GM18873 (cell line): ENCODE measurements around the gene ANK2.

ENCODE experiments used
- ATAC-seq: cut with Tn5 transposase; IDR thresholded peaks from one replicate; pipeline ENCODE4 v1.9.1; 2021; ENCODE audit warnings: mild to moderate bottlenecking, moderate library complexity, moderate number of reproducible peaks; ENCODE audit not compliant: unreplicated experiment, low FRiP score

Gene ANK2

DNA sequence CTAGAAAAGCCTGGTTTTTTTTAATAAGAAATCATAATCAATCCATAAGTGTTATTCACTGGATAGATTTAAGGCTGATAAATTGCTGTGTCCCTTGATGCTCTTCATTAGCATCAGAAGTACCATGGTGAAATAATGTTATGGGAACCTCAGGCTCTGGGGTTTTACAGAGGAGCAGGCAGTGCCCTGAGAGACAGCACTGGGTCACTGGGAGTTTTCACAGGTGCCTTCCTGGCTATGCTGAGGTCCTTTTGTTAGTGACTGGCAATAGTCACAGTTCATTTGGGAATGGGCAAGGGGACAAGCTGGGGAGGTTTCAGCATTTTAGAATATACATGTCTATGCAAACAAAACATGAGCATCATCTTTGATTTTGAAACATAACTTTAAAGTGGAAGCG lies 38.6 kb downstream of the ANK2 start:
- ATAC-seq = no peak

DNA sequence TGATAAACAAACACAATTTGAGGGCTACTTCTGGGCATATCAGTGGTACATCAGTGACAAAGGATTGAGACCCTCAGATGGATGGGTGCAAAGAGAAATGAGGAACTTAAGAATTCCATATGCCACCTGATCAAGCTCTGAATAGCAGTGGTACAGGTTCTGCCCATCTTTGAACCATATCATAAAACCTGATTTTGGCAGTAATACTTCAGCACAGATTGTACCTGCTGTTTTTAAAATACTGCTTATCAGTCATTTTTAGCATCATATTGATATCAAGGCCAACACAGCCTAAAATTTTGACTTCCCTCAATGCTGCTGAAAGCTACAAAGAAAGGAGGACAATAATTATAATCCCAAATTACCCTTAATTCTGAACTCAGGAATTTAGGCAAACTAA lies 41.5 kb downstream of the ANK2 start:
- ATAC-seq = no peak

DNA sequence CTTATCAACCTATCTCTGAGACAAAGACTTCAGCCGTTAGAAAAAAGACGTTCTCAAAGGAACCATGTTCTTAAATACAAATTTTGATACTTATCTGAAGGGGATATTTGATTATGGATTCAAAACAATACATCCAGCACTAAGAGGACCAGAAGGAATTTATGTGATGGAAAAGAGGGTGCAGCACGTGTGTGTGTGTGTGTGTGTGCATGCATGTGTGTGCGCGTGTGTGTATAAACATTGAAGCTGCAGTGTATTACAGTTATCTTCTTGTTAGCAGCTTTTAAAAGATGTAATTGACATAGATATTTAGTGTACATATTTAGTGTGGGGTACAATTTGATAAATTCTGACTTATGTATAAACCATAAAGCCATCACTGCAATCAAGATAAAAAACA lies 44.9 kb downstream of the ANK2 start:
- no peak for ATAC-seq

DNA sequence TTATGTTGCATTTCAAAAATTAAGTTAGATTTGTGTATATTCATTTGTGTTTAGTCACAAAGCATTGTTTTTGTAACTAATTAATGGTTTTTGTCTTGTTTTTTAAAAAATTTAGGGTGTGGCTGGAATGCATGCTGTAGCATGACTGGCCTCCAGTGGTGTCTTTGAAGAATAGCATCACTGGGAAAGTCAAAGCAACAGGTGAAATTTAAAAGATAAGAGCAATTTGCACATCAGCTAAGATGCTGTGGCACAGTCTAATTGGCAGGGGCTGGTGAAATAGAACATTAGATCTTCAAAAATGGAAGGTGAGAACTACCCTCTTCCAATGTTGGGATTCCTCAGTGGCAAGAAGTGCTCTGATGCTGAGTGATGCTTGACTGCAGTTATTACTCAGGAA lies 45.3 kb downstream of the ANK2 start:
- no peak for ATAC-seq

DNA sequence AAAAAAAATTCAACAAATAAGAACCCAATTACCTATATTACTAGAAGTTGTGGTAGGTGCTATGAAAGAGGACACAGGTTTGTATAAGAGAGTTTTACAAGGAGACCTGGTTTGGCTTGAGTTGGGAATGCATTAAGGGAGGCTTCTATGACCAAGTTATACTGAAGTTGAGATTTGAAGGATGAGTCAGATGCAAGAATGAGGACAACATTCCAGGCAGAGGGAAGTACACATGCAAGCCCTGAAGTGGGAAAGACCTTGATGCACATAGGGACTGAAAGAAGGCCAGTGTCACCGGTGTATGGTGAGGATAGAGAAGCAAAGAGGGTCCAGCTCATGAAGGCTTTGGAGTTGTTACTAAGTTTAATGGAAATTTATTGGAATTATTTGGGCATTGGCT lies 52.2 kb downstream of the ANK2 start:
- no peak for ATAC-seq

DNA sequence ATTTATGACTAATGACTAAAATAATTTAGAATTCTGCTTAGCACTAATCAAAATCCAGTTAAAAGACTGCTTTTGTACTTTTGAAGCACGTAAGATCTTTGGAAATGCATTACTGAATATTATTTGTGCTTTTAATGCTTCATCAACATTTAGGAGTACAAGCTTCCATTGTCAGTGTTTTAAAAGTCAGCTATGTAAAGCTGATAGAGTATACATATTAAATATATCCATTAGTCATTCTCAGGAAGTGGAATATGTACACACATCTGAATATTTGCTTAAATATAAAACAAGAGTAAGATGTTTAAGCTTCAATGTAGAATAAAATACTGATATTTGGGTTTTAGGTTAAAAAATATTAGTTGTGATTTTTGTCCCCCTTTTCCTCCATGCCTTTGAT lies 54.1 kb downstream of the ANK2 start:
- ATAC-seq = no peak

DNA sequence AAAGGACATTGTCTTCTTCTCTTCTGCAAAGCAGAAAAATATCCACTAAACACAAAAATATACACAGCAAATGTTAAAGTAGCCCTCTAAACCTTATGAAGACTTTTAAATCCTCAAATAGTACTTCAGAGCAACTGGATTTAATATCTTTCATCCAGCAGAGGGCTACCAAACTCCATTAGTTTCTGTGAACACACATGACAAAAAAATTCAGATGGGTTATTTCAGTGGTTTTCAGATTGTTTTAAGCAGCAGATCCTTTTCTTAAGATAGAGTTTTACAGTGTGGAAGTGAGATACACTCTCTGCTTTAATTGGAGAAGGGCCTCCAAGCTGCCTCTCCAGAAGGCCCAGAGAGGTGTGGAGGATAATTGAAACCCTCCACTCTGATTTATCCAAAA lies 56.7 kb downstream of the ANK2 start:
- no peak for ATAC-seq

DNA sequence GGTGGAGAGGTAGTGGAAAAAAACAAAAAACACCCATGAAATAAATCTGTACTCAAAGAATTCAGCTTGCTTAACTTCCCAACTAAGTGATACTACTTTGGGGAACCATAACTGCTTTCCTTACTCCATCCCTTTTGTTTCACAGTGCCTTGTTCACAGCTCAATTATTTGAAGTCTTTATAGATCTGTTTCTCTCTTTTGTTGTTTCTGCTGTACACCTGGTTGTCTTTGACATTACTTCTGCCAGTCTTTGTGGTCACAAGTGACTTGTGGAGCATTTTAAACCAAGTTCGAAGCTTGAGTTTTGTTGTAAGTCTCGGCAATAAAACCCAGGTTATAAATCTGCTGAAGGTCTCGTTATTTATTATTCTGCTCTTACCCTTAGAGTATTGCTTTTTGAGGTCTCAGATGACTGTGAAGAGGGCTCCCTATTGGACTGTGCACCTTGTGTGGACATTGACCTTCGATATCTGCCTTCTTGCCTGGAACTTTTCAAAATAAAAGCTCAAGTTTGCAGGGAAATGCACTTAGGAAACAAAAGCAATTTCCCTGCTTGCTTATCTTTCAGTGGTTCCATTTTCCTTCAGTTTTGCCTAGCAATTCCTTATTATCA lies 59.8 kb downstream of the ANK2 start:
- no peak for ATAC-seq

DNA sequence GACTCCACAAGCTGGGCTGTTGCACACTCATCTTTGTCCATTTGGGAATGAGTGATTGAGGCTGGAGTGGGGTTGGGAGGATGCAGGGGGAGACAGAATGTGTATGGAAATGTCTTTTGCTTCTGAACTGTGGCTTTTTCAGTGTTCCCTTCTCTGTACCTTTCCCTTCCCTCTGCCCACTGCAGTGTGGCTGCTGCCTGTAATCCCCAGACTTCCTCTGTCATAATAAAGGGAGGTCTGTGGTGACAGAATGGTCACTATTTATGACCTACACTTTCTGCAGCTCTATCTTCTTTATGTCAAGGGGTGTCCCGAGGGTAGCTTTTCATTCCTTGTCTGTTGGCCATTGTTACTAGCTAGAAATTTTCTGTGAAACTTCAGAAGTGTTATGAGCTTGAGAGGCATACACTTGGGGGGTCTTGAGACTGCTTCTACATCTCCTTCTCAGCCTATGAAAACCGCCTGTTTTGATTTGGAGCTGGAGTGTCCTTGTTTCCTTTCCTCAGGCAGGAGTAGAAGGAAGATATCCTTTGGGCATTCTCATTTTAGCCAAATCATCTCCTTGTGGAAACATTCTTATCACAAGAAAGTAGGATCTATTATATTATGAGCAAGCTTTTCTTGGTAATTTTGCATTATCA lies 63.0 kb downstream of the ANK2 start:
- ATAC-seq = no peak

DNA sequence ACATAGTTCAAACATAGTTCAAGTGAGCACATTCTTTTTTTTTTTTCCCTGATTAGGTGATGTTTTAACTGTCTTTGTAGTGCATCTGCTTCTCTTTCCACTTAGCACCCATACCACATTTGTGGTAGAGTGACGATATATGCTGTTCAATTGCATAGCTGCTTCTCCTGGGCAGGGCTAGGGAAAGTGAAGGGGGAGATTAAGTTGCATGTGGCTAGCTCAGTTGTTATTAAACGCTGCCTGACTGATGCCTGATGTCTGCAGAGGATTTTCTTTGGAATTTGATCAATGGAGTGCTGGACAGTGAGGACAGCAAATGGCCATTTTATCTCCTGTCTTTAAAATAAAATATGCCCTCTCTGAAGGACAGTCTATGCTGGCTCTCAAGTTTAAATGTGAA lies 63.7 kb downstream of the ANK2 start:
- ATAC-seq = no peak

DNA sequence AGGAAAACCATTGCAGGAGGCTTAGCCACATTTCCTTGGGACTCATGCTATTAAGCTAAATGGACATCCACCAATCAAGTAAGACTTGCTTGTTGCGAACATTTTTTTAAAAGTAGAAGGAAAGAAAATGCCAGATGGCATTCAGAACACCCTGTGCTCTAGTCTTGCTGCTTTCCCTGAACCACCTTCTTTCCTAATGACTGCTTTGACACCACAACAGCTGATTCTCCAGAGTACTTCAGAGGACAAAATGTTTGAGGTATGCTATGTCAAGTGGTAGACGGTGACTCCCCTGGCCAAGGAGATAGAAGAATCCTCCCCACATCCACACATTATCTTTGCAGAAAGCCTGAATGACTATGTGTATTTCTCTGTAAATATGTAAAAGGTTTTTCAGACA lies 65.4 kb downstream of the ANK2 start:
- no peak for ATAC-seq

DNA sequence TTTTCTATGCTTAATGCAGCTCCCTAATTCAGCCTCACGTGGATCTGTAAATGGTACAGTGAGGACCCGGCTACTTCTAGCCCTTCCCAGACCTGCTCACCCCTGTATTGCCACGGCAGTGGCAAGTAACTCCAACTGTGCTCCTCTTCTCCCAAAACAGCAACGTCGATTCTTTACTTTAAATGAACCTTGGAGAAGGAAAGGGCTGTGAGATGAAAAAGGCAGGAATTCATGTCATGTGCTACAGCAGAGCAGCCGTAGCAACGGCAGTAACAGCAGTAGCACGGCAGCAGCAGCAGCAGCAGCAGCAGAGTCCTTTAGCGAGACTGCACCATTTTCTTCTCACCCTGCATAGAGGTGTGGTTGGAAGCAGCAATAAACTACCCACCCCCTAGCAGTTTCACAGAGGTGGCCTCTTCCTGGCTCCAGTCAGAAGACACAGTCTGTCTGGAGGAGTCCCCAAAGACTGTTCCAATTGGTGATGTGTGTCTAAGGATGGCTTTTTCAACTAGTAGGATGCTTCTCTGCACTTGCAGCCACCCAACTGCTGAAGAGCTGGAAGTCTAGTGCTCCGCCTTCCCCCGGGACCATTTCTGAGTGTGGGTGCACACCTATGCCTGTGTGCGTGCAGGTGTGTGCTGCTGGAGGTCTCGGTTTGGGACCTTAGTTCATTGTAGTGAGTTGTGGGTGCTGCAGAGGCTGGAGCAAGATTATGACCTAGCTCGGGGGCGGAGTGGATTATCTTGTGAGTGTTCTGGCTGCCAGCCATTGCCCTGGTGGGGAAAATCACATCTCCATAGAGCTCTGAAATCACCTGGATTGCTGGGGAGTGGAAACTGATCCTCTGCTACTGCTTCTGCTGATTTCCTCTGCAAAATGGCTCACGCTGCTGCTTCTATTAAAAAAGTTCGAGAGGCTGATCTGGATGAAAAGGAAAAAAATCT lies 67.2 kb downstream of the ANK2 start:
- ATAC-seq = no peak

DNA sequence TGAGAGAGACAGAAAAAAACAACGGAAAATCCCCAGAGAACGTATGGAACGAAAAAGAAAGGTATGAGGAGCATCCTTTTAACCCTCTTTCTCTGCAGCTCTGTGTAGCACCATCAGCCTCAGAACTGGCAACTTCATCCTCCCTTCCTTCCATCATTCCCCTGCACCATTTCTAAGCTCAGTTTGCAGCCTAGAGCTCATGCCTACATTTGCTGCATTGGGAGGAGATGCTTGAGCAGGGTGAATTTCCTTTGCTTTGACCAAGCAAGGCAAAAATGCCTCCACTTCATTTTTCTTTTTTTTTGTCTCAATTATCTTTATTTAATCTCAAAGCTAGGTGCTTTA lies 67.9 kb downstream of the ANK2 start:
- ATAC-seq = no peak

DNA sequence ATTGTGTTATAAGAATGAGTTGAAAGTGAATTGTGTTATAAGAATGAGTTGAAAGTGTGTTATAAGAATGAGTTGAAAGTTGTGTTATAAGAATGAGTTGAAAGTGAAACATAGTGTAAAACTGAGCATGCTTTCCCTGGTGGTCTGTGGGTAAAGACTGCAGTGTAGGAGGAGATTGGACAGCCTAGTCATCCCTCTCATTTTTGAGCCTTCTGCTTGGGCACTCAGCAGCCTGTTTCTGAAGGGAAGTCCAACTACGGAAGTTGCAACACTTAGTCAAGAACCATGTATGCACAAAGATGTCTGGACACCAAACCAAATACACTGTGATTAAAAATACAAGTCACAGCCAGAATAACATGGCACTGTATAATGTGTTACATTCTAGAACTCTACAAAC lies 72.6 kb downstream of the ANK2 start:
- ATAC-seq = no peak

DNA sequence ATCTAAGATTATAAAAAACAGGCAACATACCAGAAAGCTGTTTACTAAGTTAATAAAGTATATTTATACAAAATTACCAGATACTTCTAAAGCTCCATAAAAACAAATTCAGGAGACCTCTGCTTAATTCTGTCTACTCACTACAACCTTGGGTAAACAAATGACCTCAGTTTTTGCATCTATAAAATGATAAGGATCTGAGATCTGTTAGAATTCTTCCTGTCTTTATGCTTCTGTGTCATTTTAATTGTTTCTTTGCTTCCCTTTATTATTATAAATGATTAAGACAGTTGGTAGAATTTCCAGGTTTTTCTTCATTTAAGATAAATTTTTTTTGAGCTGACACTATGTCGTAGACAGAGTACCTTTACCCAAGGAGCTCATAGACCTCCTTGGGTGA lies 76.0 kb downstream of the ANK2 start:
- no peak for ATAC-seq

DNA sequence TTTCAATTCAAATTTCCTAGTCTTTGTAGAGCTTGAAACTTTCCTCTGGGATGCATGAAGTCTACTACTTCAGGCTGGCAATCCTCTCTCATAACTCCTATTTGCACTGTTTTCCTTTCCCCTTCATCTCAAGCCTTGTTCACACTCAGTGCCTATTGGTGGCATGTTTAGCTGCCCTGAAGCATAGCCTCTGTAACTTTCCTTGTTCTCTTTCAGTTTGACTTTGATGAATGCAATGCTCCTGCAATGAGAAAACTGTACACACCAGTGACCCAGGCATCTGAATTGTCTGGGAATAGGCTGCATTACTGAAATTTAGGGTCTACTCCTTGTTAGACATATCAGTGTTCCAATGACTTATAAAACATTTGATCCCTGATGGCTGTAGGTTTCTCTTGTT lies 81.7 kb downstream of the ANK2 start:
- no peak for ATAC-seq

DNA sequence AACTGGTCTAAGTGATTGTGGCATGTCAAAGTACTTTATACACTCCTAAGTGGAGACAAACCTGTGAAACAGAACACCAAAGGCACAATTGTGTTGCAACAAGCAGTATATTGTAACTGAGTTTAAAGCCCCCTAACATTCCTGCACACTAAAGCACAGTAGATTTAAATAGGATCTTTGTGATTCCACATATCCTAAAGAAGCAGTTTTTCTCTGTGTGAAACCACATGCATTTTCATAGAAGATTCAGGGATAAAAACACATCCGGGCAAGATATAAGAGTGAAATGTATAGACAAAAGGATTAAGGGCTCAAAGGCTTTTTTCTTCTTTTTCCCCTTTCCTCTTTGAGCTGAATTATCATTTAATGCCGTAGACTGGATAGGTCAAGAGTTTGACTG lies 82.2 kb downstream of the ANK2 start:
- no peak for ATAC-seq

DNA sequence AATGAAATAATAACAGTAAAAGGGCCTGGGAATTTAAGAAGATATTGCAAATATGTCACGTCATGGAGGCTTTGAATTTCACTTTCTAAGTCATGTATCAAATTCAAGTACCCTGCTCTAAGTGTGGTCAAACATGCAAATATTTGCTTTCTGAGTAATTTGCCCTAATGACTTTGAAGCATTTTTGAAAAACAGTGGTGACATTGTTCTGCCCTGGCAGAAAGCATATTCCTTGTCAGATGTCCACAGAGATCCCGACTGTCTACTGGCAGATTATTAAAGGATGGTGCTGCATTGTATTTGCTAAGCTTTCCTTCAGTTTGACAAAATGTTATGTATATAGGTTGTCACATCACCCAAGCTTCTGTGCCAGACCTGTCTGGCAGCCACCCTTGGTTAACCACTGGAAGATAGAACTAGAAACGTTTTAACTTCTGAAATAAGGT lies 92.5 kb downstream of the ANK2 start:
- peak; percentile 40 for ATAC-seq

DNA sequence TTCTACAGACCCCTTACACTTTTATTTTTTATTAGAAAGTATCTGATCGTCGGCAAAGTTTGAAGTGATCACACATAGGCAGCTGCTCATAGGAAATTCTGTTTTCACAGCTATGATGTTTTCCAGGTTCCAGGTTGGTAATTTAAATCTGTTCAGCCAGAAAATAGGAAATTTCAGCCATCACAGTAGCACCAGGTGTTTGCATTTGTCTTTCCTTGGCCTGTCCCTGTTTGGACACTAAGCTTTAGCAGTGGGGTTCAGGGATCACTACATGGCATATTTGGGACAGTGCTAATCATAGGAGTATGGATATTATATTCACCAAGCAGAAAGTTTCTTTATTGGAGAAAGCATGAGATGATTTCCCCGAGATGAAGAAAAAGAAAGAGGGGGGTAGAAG lies 92.9 kb downstream of the ANK2 start:
- ATAC-seq = no peak

DNA sequence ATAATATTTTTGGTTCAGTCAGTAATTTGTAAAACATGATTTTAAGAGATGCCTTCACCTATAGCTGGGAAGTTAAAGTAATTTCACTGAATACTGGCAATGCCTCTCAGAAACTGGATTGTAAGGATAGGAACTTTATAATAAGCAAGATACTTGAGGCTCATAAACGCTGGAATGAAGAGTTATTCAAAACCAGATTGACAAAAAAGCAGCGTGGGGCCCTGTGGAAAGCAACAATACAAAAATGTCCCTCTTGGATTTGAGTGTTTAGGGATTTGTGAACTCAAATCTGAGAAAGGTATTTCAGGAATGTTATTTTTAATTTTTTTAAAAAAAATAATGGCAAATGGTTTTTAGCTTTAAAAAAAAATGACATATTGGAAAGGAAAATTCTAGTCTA lies 94.6 kb downstream of the ANK2 start:
- ATAC-seq = no peak

DNA sequence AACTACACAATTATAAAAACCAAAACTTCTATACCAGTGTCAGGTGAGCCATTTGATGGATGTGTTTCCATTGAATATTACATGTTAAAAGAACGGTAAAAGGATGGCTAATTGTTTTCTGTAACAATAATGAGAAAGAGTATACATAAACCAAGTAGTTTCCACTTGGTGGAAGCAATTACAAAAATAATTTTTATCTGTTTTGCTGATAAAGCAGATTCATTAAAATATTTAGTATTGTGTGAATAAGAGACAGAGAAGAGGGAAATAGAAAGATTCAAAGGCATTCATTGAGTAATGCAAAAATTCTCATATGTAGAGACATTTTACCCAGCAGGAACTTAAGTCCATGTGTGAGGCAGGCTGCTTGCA lies 95.7 kb downstream of the ANK2 start:
- ATAC-seq = no peak
